ENCODE results near the gene SLC27A1.
"Not testable (repeated sequence)": the region's sequence is repeated elsewhere in the genome, so short reads cannot be mapped to it uniquely, and the experiment has no call there.

SLC27A1 gene

GRCh38 chr19:17538684-17539237 lies 68.4 kb downstream of the SLC27A1 start:
- DNase-seq = peak in 1 of 51 donors; percentile 10

GRCh38 chr19:17539238-17540117 lies 69.2 kb downstream of the SLC27A1 start:
- peak in 46 of 51 donors; percentile 13 to 89 (median 68) for DNase-seq

- no peak for DNase-seq
Measured at GRCh38 chr19:17540174-17540573, 69.8 kb downstream of the SLC27A1 start.

GRCh38 chr19:17541184-17541759 lies 70.9 kb downstream of the SLC27A1 start:
- DNase-seq = no peak

- DNase-seq = no peak
Measured at GRCh38 chr19:17542042-17542441, 71.7 kb downstream of the SLC27A1 start.

- DNase-seq = no peak
Measured at GRCh38 chr19:17542793-17543582, 72.7 kb downstream of the SLC27A1 start.

GRCh38 chr19:17543986-17544385 lies 73.7 kb downstream of the SLC27A1 start:
- no peak for DNase-seq

GRCh38 chr19:17544418-17544817 lies 74.1 kb downstream of the SLC27A1 start:
- no peak for DNase-seq

- no peak for DNase-seq
Measured at GRCh38 chr19:17548145-17548544, 77.8 kb downstream of the SLC27A1 start.

GRCh38 chr19:17549085-17549740 lies 78.9 kb downstream of the SLC27A1 start:
- no peak for DNase-seq

GRCh38 chr19:17550076-17550667 lies 79.8 kb downstream of the SLC27A1 start:
- no peak for DNase-seq

- DNase-seq = not testable (repeated sequence)
Measured at GRCh38 chr19:17552735-17553134, 82.4 kb downstream of the SLC27A1 start.

GRCh38 chr19:17553256-17553655 lies 82.9 kb downstream of the SLC27A1 start:
- DNase-seq = peak in 13 of 51 donors; percentile 2 to 19 (median 9)

- DNase-seq = no peak
Measured at GRCh38 chr19:17554968-17555479, 84.7 kb downstream of the SLC27A1 start.

- DNase-seq = peak; percentile 46 to 99 (median 92)
Measured at GRCh38 chr19:17555480-17555928, 85.2 kb downstream of the SLC27A1 start, which contains the start of gene COLGALT1. Gene COLGALT1, plus strand, starts transcription at chr19:17555649. Its CDS starts 65 bp downstream, at chr19:17555714.

Measured in hypothalamus (tissue), 51 donors.